Vagina (tissue), 2 donors: Measurements from ENCODE around the gene GLB1L2. TPM values are rescaled to one million over a fixed set of nuclear protein-coding genes. Genes with fewer than 3 reads are reported as not detected.
A peak's percentile ranks its signal among the peaks of the same experiment; 100 is the strongest.

Experiments
- DNase-seq, 2 donors: peaks; one replicate each; pipeline ENCODE4 v3.0.0-alpha.2; 2017; ENCODE audit errors: extremely low spot score in 2 of 2
- H3K27ac ChIP-seq: fragments of 200-600 bp; sonication (generic); one replicate; pipeline ENCODE4 v1.5.1; 2019
- H3K27me3 ChIP-seq: fragments of 200-600 bp; sonication (generic); one replicate; pipeline ENCODE4 v1.5.1; 2019
- H3K36me3 ChIP-seq, 2 donors: fragments of 200-600 bp; sonication (generic); one replicate each; pipeline ENCODE4 v1.5.1; 2017 to 2019
- H3K4me1 ChIP-seq: fragments of 200-600 bp; sonication (generic); one replicate; pipeline ENCODE4 v1.5.1; 2019
- H3K4me3 ChIP-seq, 2 donors: fragments of 200-600 bp; sonication (generic); 1 replicate in 1 of 2; 2 replicates in 1 of 2; pipeline ENCODE4 v1.5.1; 2016 to 2019
- H3K9me3 ChIP-seq: fragments of 200-600 bp; sonication (generic); one replicate; pipeline ENCODE4 v1.5.1; 2019
- POLR2A ChIP-seq, 2 donors: fragments of 450-650 bp; IDR thresholded peaks; one replicate each; pipeline ENCODE4 v1.6.1; 2017; ENCODE audit warnings: antibody characterized with exemption in 2 of 2, mild to moderate bottlenecking in 2 of 2, moderate library complexity in 2 of 2
- POLR2AphosphoS5 ChIP-seq, 2 donors: sonication (generic); formaldehyde crosslinking; IDR thresholded peaks; one replicate each; pipeline ENCODE4 v1.9.0; 2017; ENCODE audit warnings: antibody characterized with exemption in 2 of 2, mild to moderate bottlenecking in 2 of 2, low read depth in 1 of 2; ENCODE audit not compliant: insufficient read depth in 1 of 2
- intact Hi-C: fragments of 100-400 bp; cut with DNase I; formaldehyde crosslinking; loops from one replicate; pipeline ENCODE4 v1.15.1; 2023
- total RNA-seq: library from RNA; depleted of rRNA; stranded (reverse); fragments of >200 nt; gene quantifications from one replicate; pipeline ENCODE4 v1.2.3, GENCODE V29; 2016
- TF ChIP-seq, protein P1 (sequence below), 3 experiments: fragments of 450-650 bp in 2 of 3; fragments of 200-600 bp in 1 of 3; sonication (generic) in 1 of 3; IDR thresholded peaks; one replicate each; pipeline ENCODE4 v1.5.1; 2017 to 2019; ENCODE audit warnings: antibody characterized with exemption in 3 of 3, mild to moderate bottlenecking in 2 of 3, moderate library complexity in 2 of 3

GLB1L2 gene
- total RNA-seq, 1 donor from 2014 or later = 2.0 TPM

- DNase-seq = peak in 1 of 2 donors; percentile 94
- H3K9me3 ChIP-seq = no peaks in the 10 kb centered on the region
- H3K27ac ChIP-seq = no peak overlapping the region
- no peaks in the 10 kb centered on the region for H3K4me1 ChIP-seq
- intact Hi-C loops = no loop called here
- no peaks in the 10 kb centered on the region for H3K27me3 ChIP-seq
- H3K36me3 ChIP-seq = no peaks in the 10 kb centered on the region
- TF ChIP-seq POLR2AphosphoS5 (IDR thresholded peaks at IDR 0.05; ENCODE audit: insufficient read depth in 1 of 2, low read depth in 1 of 2) (no peak), POLR2A (IDR thresholded peaks at IDR 0.05) (no peak)
- TF ChIP-seq, protein P1, sequence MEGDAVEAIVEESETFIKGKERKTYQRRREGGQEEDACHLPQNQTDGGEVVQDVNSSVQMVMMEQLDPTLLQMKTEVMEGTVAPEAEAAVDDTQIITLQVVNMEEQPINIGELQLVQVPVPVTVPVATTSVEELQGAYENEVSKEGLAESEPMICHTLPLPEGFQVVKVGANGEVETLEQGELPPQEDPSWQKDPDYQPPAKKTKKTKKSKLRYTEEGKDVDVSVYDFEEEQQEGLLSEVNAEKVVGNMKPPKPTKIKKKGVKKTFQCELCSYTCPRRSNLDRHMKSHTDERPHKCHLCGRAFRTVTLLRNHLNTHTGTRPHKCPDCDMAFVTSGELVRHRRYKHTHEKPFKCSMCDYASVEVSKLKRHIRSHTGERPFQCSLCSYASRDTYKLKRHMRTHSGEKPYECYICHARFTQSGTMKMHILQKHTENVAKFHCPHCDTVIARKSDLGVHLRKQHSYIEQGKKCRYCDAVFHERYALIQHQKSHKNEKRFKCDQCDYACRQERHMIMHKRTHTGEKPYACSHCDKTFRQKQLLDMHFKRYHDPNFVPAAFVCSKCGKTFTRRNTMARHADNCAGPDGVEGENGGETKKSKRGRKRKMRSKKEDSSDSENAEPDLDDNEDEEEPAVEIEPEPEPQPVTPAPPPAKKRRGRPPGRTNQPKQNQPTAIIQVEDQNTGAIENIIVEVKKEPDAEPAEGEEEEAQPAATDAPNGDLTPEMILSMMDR (IDR thresholded peaks at IDR 0.05) = no peak
- H3K4me3 ChIP-seq = no peak overlapping the region
Observed at GRCh38 chr11:134292661-134293060, 39.1 kb upstream of the GLB1L2 start.

- Histone ChIP-seq H3K4me3 (no peak overlapping the region), H3K4me1 (no peaks in the 10 kb centered on the region), H3K27me3 (no peaks in the 10 kb centered on the region), H3K36me3 (no peaks in the 10 kb centered on the region), H3K27ac (no peak overlapping the region), H3K9me3 (no peaks in the 10 kb centered on the region)
- peak in 1 of 2 donors; percentile 84 for DNase-seq
- intact Hi-C loops = no loop called here
- TF ChIP-seq POLR2A (IDR thresholded peaks at IDR 0.05) (no peak), POLR2AphosphoS5 (IDR thresholded peaks at IDR 0.05; ENCODE audit: insufficient read depth in 1 of 2, low read depth in 1 of 2) (no peak)
- TF ChIP-seq, protein P1 (IDR thresholded peaks at IDR 0.05) = no peak
Observed at GRCh38 chr11:134293119-134294113, 38.4 kb upstream of the GLB1L2 start.

- intact Hi-C loops = no loop called here
- Histone ChIP-seq H3K36me3 (no peaks in the 10 kb centered on the region), H3K9me3 (no peaks in the 10 kb centered on the region), H3K27me3 (no peaks in the 10 kb centered on the region), H3K4me3 (no peak overlapping the region), H3K4me1 (no peaks in the 10 kb centered on the region), H3K27ac (no peak overlapping the region)
- TF ChIP-seq, protein P1 (IDR thresholded peaks at IDR 0.05) = no peak
- TF ChIP-seq POLR2A (IDR thresholded peaks at IDR 0.05) (no peak), POLR2AphosphoS5 (IDR thresholded peaks at IDR 0.05; ENCODE audit: insufficient read depth in 1 of 2, low read depth in 1 of 2) (no peak)
- DNase-seq = peak in 1 of 2 donors; percentile 25
Observed at GRCh38 chr11:134294664-134295063, 37.1 kb upstream of the GLB1L2 start.

- intact Hi-C loops = no loop called here
- TF ChIP-seq, protein P1 (IDR thresholded peaks at IDR 0.05) = no peak
- TF ChIP-seq POLR2A (IDR thresholded peaks at IDR 0.05) = no peak
- no peak for TF ChIP-seq POLR2AphosphoS5 (IDR thresholded peaks at IDR 0.05; ENCODE audit: insufficient read depth in 1 of 2, low read depth in 1 of 2)
- no peak for DNase-seq
- no peaks in the 10 kb centered on the region for H3K27me3 ChIP-seq
- H3K27ac ChIP-seq = no peak overlapping the region
- no peaks in the 10 kb centered on the region for H3K4me1 ChIP-seq
- H3K36me3 ChIP-seq = no peaks in the 10 kb centered on the region
- no peak overlapping the region for H3K4me3 ChIP-seq
- H3K9me3 ChIP-seq = no peaks in the 10 kb centered on the region
Observed at GRCh38 chr11:134312223-134312622, 19.6 kb upstream of the GLB1L2 start.

- H3K4me3 ChIP-seq = no peak overlapping the region
- H3K9me3 ChIP-seq = no peaks in the 10 kb centered on the region
- TF ChIP-seq, protein P1 (IDR thresholded peaks at IDR 0.05) = no peak
- TF ChIP-seq POLR2A (IDR thresholded peaks at IDR 0.05) = no peak
- no peak for TF ChIP-seq POLR2AphosphoS5 (IDR thresholded peaks at IDR 0.05; ENCODE audit: insufficient read depth in 1 of 2, low read depth in 1 of 2)
- intact Hi-C loops = no loop called here
- H3K27me3 ChIP-seq = no peaks in the 10 kb centered on the region
- H3K4me1 ChIP-seq = no peaks in the 10 kb centered on the region
- no peak for DNase-seq
- H3K27ac ChIP-seq = no peak overlapping the region
- H3K36me3 ChIP-seq = no peaks in the 10 kb centered on the region
Observed at GRCh38 chr11:134312807-134313206, 19.0 kb upstream of the GLB1L2 start.
